ENCODE data around the gene MYO10. TPM values are rescaled to one million over a fixed set of nuclear protein-coding genes. Genes with fewer than 3 reads are reported as not detected.

The MYO10 gene
- total and polyA plus RNA-seq, 8 donors, result 32.6 to 71.5 (median 65.0) TPM

GRCh38 chr5:16870878-16871277, 65.2 kb downstream of the MYO10 start:
- Histone ChIP-seq H3K36me3 (peaks cover 0 to 4% of the 10 kb centered on the region in 2 donors), H3K27me3 (no peaks in the 10 kb centered on the region), H3K27ac (peak overlapping the region in 1 of 2 donors; percentile 73), H3K4me1 (peaks cover 0 to 6% of the 10 kb centered on the region in 2 donors), H3K4me3 (no peak overlapping the region), H3K9me3 (peaks cover 0 to 18% of the 10 kb centered on the region in 2 donors)
- ATAC-seq (no peak), DNase-seq (no peak)
- TF ChIP-seq, protein P1, sequence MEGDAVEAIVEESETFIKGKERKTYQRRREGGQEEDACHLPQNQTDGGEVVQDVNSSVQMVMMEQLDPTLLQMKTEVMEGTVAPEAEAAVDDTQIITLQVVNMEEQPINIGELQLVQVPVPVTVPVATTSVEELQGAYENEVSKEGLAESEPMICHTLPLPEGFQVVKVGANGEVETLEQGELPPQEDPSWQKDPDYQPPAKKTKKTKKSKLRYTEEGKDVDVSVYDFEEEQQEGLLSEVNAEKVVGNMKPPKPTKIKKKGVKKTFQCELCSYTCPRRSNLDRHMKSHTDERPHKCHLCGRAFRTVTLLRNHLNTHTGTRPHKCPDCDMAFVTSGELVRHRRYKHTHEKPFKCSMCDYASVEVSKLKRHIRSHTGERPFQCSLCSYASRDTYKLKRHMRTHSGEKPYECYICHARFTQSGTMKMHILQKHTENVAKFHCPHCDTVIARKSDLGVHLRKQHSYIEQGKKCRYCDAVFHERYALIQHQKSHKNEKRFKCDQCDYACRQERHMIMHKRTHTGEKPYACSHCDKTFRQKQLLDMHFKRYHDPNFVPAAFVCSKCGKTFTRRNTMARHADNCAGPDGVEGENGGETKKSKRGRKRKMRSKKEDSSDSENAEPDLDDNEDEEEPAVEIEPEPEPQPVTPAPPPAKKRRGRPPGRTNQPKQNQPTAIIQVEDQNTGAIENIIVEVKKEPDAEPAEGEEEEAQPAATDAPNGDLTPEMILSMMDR (IDR thresholded peaks at IDR 0.05), result no peak
- intact Hi-C loops (cut with DNase I), result no loop called here

DNA sequence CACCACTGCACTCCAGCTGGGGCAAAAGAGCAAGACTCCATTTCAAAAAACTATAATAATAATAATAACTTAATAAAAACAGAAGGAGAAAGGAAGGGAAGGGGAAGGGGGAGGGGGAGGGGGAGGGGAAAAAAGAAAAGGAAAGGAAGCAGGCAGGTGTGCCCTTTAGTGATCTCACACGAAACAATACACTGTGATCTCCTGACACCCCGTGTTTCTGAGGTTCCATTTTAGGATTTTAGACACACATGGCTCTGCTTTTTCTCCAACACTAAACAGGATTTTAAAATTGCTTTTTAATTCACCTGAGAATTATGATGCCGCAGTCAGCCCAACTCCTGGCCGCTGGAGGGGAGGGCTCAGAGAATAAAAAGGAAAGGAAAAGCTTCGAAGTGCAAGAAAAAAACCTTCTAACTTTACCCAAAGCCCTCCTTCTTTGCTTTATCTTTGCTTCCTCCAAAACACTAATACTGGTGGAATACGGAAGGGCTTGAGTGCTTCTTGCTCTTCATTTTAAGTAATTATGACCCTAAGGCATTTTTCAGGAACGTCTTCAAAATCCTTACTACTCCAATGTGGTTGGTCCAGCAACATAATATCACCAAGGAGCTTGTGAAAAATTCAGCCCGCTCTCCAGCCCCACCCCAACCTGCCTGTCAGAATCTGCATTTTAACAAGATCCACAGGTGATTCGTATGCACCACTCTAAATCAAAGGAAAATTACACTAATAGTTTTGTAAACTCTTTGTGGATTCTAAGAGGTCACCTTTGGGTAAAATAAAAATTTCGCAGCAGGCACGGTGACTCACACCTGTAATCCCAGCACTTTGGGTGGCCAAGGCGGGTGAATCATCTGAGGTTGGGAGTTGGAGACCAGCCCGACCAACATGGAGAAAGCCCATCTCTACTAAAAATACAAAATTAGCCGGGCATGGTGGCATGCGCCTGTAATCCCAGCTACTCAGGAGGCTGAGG, 66.0 kb downstream of the MYO10 start:
- no peak overlapping the region for H3K27ac ChIP-seq
- H3K36me3 ChIP-seq, result peaks cover 0 to 4% of the 10 kb centered on the region in 2 donors
- H3K4me3 ChIP-seq, result no peak overlapping the region
- TF ChIP-seq, protein P1 (IDR thresholded peaks at IDR 0.05), result no peak
- no peaks in the 10 kb centered on the region for H3K27me3 ChIP-seq
- peaks cover 0 to 6% of the 10 kb centered on the region in 2 donors for H3K4me1 ChIP-seq
- intact Hi-C loops (cut with DNase I), result no loop called here
- peaks cover 0 to 18% of the 10 kb centered on the region in 2 donors for H3K9me3 ChIP-seq
- ATAC-seq (no peak), DNase-seq (no peak)

DNA sequence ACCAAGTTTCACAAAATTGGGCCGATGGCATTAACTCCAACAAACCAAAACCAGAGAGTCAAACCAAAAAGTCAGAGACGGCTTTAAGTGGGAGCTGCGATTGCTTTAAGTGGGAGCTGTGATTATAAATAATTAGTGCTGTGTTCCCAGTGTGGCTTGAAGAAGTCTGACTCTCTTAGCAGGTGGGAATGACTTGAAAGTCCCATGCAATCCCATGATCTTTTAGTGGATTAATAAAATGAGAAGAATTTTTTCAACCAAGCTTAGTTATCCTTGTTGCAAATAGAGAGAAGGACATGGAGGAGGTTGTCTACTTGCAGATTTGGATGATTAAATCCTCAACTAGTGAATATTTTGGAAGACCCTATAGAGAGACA, 68.5 kb downstream of the MYO10 start:
- Histone ChIP-seq H3K4me1 (peaks cover 0 to 6% of the 10 kb centered on the region in 2 donors), H3K27ac (no peak overlapping the region), H3K36me3 (no peaks in the 10 kb centered on the region), H3K9me3 (peaks cover 0 to 3% of the 10 kb centered on the region in 2 donors), H3K27me3 (no peaks in the 10 kb centered on the region), H3K4me3 (no peak overlapping the region)
- TF ChIP-seq, protein P1 (IDR thresholded peaks at IDR 0.05), result no peak
- no peak for DNase-seq
- ATAC-seq, result no peak
- intact Hi-C loops (cut with DNase I), result no loop called here

DNA sequence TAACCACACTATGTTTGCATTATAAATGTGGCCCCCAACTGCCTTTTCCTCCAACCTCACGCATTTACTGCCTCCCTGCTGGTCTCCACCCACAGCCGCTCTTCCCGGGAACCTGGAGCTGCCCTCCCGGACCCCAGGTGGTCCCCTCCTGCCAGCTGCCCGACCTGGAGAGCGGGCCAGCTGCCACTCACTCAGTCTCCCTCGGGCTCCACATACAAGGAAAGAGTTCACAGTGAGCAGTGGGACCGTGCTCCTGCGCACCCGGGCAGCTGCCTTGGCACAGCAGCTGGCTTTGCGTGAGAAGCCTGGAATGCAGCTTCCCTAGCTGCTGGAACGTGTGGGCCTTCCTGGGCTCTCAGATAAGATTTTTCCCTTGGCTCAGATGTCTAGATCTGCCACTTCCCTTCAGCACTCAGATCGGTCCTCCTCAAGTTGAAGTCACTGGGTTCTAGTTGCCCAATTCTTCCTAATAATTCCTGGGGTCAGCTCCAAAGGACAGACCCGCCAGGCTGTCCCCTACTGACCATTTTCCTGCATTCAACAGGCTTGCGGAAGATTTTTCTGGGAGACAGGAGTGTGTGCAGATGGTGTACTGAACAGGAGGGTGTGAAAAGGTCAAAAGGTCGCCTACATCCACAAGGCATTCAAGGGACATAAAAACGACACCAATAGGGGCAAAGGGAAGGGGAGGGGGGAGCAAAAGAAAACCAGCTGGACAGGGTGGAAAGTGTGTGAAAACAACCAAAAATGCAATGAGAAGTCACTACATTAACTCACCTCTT, 69.1 kb downstream of the MYO10 start:
- TF ChIP-seq, protein P1 (IDR thresholded peaks at IDR 0.05), result no peak

GRCh38 chr5:16866273-16866672, 69.8 kb downstream of the MYO10 start:
- TF ChIP-seq, protein P1 (IDR thresholded peaks at IDR 0.05), result no peak
- Histone ChIP-seq H3K36me3 (no peaks in the 10 kb centered on the region), H3K27me3 (no peaks in the 10 kb centered on the region), H3K9me3 (no peaks in the 10 kb centered on the region), H3K4me3 (no peak overlapping the region), H3K4me1 (peaks cover 0 to 6% of the 10 kb centered on the region in 2 donors), H3K27ac (peak overlapping the region in 1 of 2 donors; percentile 23)
- intact Hi-C loops (cut with DNase I), result no loop called here
- no peak for ATAC-seq
- no peak for DNase-seq

More for the DNA sequence above, 69.1 kb downstream of the MYO10 start:
- DNase-seq (no peak), ATAC-seq (peak; percentile 25)
- Histone ChIP-seq H3K27ac (peak overlapping the region in 1 of 2 donors; percentile 23), H3K27me3 (no peaks in the 10 kb centered on the region), H3K4me1 (peaks cover 0 to 6% of the 10 kb centered on the region in 2 donors), H3K36me3 (no peaks in the 10 kb centered on the region), H3K9me3 (peaks cover 0 to 2% of the 10 kb centered on the region in 2 donors), H3K4me3 (no peak overlapping the region)
- intact Hi-C loops (cut with DNase I), result no loop called here

Measured in left lung (tissue), 10 donors.